Measurements from ENCODE around the gene SP100.
A peak's percentile ranks its signal among the peaks of the same experiment; 100 is the strongest.

SP100 gene

DNA sequence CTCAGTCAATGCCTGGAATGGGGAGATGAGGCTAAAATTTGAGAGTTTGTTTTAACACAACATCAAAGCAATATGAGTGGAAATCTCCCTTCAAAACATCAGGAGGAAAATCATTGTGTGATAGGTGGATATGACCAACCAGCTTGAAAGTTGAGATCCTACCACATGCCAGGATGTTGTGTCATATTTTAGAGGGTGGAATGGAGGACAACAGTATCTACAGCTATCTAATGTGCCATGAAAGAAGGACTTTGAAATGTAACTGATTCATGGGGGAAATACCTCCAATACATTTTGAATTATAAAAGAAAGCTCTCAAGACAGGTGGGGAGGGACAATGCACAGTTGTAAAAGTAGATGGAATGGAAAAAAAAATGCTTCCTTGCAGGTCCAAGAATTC, 87.8 kb downstream of the SP100 start:
- in situ Hi-C loops (cut with HindIII; ENCODE audit: low pct_ligation_motif_present, low pct_unique_long_range_greater_than_20kb, low sequenced_read_pairs) = no loop called here

DNA sequence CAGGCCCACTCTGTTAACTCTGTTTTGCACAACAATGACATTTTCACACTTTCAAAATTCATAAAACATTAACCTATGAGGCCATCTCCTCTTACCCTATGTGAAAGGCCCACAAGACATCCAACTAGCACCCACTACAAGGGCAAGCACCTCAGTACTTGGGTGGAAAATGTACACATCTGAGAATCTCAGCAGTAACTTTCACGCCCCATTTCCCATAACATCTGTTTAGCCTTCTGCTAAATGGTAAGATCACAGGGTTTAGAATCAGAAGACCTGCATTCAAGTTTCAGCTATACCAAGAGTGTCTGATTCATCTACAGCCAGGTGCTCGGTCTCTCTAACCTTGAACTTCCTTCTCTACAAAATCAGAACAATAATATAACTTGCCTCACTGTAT, 89.2 kb downstream of the SP100 start:
- in situ Hi-C loops (cut with HindIII; ENCODE audit: low pct_ligation_motif_present, low pct_unique_long_range_greater_than_20kb, low sequenced_read_pairs) = no loop called here
- no peak for DNase-seq

More for the DNA sequence above, 87.8 kb downstream of the SP100 start:
- no peak for DNase-seq

DNA sequence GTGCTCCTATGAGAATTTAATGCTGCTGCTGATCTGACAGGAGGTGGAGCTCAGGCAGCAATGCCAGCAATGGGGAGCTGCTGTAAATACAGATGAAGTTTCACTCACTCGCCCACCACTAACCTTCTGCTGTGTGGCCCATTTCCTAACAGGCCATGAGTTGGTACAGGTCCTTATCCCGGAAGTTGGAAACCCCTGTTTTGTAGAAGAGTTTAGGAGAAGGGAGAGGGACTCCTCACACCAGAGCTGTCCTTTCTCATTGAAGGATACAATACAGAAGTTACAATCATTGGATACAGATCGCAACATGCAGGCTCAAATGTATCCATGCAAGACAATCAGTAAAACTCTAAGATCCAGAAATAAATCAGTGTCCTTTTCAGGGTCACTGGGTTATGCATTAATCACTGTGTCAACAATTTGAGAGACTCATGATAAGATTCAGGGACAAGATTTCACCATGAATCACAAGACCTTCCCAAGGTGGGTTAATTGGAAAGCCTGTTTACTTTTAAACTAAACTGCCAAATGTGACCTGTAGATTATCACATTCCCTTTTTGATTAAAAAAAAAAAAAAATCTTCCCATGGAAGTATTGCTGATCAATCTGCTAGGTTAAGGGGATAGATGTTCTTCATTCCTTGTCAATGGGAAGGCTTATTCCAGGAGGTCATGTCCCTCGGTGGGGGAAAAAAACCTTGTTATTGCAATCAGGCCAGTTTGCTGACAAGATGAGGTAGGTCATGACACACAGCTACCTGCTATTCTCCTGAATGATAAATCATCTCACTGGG, 97.2 kb downstream of the SP100 start:
- in situ Hi-C loops (cut with HindIII; ENCODE audit: low pct_ligation_motif_present, low pct_unique_long_range_greater_than_20kb, low sequenced_read_pairs) = no loop called here
- DNase-seq = no peak

DNA sequence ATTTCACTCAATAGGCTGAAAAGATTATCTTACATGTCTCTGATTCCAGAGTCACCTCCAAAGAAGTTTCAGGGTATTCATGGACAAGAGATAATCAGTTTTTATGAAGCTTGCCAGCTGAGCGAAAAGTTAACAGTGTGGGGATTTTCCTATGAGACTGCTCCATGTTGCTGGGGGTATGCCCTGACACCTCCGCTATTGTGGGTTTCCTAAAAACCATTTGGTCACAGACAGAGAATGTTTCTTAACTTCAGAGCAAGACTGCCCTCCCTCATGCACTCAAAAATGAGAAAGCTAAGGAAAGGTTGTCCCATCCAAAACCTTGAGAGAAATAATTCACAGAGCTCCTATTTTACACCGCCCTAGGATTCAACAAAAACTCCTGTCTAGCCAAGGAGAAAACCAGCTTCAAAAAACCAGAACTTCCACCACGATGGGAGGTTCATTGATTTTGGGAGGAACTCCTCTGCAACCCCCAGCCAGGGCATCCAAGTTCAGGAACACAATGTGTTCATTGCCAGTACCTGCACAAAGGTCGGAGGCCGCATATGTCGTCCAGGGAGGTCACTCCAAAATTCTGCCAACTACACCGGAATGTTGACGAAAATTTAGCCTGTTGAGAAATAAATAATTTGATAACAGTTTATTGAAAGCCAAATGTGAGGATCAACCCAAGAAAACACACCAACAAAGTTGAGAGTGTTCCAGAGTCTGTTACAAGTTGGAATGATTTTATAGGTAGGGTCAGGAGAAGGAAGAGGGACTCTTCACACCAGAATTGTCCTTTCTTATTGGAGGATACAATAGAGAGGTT, 104.3 kb downstream of the SP100 start:
- no peak for DNase-seq
- in situ Hi-C loops (cut with HindIII; ENCODE audit: low pct_ligation_motif_present, low pct_unique_long_range_greater_than_20kb, low sequenced_read_pairs) = no loop called here

DNA sequence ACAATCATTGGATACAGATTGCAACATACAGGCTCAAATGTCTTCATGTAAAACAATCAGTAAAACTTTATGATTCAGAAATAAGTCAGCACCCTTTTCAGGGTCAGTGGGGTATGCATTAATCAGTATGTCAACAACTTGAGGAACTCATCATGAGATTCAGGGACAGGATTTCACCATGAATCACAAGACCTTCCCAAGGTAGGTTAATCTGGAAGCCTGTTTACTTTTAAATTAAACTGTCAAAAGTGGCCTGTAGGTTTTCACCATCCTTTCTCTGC, 104.8 kb downstream of the SP100 start:
- no peak for DNase-seq
- in situ Hi-C loops (cut with HindIII; ENCODE audit: low pct_ligation_motif_present, low pct_unique_long_range_greater_than_20kb, low sequenced_read_pairs) = no loop called here

DNA sequence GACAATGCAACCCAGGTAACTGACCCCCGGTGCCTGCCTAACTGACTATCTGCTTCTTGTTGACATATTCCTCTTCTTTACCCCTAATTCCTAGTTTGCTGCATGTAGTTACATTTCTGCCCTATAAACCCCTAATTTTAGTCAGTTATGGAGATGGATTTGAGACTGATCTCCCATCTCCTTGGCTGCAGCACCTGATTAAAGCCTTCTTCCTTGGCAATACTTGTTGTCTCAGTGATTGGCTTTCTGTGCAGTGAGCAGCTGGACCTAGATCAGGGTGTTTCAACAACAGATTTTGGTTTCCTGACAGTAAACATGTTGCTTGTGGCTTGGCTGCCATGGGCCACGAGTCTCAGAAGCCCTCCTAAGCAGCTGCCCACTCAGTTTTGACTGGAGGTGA, 105.4 kb downstream of the SP100 start:
- in situ Hi-C loops (cut with HindIII; ENCODE audit: low pct_ligation_motif_present, low pct_unique_long_range_greater_than_20kb, low sequenced_read_pairs) = no loop called here
- no peak for DNase-seq

DNA sequence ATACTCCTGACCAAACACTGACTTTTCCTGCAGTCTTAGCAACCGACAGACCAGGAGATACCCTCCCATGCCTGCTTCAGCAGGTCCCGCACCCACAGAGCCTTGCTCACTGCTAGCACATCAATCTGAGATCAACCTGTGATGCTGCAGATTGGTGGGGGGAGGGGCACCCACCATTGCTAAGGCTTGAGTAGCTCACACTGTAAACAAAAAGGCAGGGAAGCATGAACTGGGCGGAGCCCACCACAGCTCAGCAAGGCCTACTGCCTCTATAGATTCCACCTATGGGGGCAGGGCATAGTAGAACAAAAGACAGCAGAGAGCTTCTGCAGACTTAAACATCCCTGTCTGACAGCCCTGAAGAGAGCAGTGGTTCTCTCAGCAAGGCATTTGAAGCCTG, 109.7 kb downstream of the SP100 start:
- no peak for DNase-seq
- in situ Hi-C loops (cut with HindIII; ENCODE audit: low pct_ligation_motif_present, low pct_unique_long_range_greater_than_20kb, low sequenced_read_pairs) = no loop called here

DNA sequence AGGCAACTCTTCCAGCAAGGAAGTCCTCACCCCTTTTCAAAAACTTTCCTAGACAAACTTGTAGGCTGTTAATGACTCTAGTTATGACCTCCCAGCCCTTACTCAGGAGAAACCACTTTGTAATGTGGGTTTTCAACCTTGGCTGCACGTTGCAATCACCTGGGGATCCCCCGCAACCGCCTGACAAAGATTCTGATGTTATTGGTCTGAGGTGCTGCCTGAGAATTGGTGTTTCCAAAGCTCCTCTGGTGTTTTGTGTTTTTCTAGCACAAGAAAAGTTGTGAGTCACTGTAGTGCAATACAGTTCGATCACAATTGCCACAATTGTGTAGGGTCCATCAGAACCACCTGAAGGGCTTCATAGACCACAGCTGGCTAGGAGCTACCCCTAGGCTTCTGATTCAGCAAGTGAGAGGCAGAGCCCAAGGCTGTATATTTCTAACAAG, 121.6 kb downstream of the SP100 start:
- no peak for DNase-seq
- in situ Hi-C loops (cut with HindIII; ENCODE audit: low pct_ligation_motif_present, low pct_unique_long_range_greater_than_20kb, low sequenced_read_pairs) = no loop called here

DNA sequence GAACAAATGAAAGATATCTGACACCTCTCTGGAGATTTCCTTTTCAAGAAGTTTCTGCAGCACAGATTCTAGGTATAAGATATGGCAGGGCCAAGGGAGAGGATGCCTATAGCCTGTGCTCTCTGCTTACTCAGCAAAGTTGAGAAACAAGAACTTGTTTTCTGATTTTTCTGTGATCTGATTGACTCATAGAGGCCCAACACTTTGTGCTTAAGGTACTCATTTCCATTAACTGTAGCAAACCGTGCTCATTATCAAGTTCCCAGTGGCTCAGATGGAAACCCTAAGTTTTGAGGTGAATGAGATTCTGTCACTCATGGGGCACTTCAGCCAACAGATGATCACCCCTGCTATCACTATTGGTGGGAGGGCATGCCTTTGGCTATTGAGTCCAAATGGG, 124.3 kb downstream of the SP100 start:
- DNase-seq = no peak
- in situ Hi-C loops (cut with HindIII; ENCODE audit: low pct_ligation_motif_present, low pct_unique_long_range_greater_than_20kb, low sequenced_read_pairs) = no loop called here

DNA sequence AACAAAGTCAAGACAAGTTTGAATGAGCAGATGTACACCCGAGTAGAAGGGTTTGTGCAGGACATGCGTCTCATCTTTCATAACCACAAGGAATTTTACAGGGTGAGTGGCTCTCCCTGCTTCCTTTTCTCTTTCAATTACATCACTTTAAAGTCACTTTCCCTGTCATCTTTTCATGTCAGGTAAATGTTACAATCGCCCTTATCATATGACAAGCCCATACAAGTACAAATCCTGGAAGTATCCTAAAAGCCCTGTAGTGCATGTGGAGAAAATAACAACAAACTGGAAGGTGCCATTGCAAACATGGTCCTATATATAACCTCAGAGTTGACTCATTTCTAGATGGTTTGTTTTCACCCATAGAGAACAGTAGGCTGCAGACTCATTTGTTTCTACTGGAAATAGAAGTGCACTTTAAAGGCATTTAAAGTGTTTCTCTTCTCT, 126.0 kb downstream of the SP100 start:
- DNase-seq = no peak
- in situ Hi-C loops (cut with HindIII; ENCODE audit: low pct_ligation_motif_present, low pct_unique_long_range_greater_than_20kb, low sequenced_read_pairs) = no loop called here

DNA sequence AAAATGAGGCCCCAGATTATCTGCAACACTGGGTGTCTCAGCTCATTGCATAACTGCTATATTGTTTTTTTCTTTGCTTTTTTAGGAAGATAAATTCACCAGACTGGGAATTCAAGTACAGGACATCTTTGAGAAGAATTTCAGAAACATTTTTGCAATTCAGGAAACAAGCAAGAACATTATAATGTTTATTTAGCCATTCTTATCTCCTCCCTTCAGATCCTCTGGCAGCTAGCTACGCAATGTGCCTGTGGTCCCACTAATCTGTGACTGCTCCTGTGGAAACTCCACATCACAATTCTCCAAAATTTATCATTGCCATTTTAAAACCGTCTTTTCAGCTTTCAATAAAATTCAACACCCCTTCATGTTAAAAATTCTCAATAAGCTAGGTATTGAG, 126.8 kb downstream of the SP100 start:
- in situ Hi-C loops (cut with HindIII; ENCODE audit: low pct_ligation_motif_present, low pct_unique_long_range_greater_than_20kb, low sequenced_read_pairs) = no loop called here
- DNase-seq = no peak

DNA sequence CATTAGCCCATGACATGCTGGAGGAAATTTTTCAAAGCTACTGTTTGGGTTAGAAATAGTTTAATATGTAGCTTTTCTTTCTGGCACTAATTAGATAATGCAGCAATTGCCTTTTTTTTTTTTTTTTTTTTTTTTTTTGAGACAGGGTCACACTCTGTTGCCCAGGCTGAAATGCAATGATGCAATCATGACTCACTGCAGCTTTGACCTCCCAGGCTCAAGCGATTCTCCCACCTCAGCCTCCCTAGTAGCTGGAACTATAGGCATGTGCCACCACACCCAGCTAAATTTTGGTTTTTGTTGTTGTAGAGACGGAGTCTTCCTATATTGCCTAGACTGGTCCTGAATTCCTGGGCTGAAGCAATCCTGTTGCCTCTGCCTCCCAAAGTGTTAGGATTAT, 136.2 kb downstream of the SP100 start:
- peak; percentile 45 for DNase-seq
- in situ Hi-C loops (cut with HindIII; ENCODE audit: low pct_ligation_motif_present, low pct_unique_long_range_greater_than_20kb, low sequenced_read_pairs) = no loop called here

DNA sequence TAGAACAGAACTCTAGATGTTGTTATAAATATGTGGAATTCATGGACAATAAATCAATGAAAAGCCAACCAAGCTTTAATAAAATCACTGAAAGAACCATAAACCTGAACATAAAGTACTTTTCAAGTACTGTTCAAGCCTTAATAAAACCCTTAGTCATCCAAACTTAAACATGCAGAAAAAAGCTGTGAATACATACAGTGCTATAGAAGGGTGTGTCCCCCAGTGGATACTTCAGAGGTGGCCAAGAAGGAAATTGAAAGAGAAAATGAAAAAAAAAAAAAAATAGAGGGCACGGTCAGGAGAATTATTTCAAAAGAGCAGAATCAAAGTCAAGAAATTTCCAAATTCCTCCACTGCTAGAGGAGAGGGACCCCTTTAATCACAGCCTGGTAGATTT, 141.1 kb downstream of the SP100 start:
- no peak for DNase-seq
- in situ Hi-C loops (cut with HindIII; ENCODE audit: low pct_ligation_motif_present, low pct_unique_long_range_greater_than_20kb, low sequenced_read_pairs) = no loop called here

DNA sequence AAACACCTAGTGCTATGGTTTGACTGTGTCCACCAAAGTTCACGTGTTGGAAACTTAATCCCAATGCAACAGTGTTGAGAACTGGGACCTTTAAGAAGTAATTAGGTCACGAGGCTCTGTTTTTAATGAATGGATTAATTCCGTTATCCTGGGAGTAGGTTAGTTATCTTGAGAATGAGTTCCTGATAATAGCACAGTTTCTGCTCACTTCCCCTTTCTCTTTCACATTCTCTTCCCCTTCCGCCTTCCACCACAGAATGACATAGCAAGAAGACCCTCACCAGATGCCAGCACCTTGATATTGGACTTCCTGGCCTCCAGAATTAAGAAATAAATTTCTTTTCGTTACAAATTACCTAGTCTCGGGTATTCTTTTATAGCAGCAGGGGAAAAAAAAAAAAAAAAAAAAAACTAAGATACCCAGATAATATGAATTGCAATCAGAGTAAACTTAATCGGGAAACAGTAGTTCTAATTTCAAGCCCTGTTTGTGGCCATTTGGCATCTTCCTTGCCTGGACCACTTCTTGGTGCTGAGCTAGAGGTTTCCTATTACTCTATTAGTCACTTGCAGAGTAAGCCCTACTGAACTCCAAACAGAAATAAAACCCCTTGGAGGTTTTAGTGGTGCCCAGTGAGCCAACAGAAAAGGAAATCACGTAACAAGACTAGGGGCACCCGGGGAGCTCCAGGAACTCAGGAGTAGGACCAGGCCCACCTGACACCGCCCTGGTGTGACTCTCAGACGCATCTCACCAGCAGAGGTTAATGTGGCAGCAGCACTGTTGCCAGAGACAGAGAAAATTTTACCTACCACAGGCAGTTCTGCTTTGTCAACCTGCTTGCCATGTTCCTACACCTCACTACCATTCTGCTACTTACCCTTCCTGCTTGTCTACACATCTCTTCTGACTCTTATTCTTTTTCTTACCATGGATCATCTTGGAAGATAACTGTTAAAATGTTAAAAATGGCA, 149.1 kb downstream of the SP100 start:
- in situ Hi-C loops (cut with HindIII; ENCODE audit: low pct_ligation_motif_present, low pct_unique_long_range_greater_than_20kb, low sequenced_read_pairs) = no loop called here
- peak; percentile 11 for DNase-seq

DNA sequence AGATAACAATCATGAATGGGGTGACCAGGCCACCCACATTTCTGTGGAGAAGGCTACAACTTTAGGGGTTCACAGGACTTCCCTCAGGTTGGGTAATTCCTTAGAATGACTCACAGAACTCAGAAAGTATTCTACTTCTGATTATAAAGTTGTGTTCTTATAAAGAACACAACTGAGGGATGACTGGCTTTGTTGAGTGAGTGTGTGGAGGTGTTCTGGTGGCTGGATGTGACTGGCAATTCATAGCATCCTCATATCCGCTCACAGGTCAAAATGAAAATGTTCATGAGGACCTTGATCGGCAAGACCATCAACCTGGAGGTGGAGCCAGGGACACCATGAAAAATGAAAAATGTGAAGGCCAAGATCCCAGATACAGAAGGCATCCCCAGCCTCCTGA, 153.3 kb downstream of the SP100 start:
- no peak for DNase-seq
- in situ Hi-C loops (cut with HindIII; ENCODE audit: low pct_ligation_motif_present, low pct_unique_long_range_greater_than_20kb, low sequenced_read_pairs) = no loop called here

DNA sequence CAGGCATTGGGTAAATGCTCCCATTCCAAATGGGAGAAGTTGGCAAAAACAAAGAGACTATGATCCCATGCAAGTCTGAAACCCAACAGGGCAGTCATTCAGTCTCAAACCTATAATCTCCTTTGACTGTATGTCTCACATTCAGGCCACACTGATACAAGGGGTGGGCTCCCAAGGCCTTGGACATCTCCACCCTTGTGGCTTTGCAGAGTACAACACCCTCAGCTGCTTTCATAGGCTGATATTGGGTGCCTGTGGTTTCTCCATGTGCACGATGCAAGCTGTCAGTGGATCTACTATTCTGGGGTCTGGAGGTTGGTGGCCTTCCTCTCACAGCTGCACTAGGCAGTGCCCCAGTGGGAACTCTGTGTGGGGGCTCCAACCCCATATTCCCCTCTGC, 155.0 kb downstream of the SP100 start:
- DNase-seq = no peak
- in situ Hi-C loops (cut with HindIII; ENCODE audit: low pct_ligation_motif_present, low pct_unique_long_range_greater_than_20kb, low sequenced_read_pairs) = no loop called here

DNA sequence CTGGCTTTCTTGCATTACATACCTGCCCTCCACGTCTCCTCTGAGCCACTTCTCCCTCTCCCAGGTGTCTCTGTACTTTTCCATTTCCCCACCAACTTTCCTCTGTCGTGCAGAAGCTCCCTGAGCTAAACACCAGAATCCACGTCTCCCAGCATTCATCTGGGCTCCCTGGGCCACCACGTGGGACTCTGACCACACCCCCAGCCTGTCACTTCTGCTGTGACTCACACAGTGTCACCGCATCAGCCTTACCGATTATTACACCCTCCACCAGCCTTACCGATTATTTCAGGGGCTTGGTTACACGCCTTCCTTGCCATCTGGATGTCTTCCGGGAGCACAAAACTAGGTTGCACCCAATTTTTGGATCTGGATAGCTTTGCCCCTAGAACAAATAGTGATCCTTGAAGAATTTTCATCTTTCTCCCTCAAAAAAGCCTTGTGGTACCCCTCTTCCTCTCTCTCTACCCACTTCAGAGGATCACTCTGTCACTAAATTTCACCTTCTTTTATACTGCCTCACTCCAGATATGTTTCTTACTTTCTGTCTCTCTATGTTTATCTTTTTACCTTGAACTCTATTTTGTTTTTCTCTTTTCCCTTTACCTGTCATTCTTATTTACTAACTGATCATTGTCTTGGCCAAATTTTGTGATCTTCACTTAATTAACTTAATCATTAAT, 159.8 kb downstream of the SP100 start:
- in situ Hi-C loops (cut with HindIII; ENCODE audit: low pct_ligation_motif_present, low pct_unique_long_range_greater_than_20kb, low sequenced_read_pairs) = no loop called here
- DNase-seq = no peak

DNA sequence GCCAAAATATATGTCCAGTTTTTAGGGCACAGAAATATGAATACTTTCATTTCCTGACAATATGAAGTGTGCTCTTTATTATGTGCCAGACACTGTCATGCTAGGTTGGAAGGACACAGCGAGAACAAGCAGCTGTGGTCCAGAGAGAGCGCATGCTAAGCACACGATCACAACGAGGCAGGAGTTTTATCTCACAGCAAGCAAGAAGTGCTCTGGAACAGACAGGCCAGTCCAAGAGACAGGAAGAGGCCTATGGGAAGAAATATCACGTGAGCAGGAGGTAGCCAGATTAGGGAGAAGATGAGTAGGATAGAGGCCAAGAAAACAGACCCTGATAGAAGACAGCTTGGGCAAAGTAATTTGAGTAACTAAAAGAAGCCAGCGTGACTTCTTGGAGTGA, 161.1 kb downstream of the SP100 start:
- in situ Hi-C loops (cut with HindIII; ENCODE audit: low pct_ligation_motif_present, low pct_unique_long_range_greater_than_20kb, low sequenced_read_pairs) = no loop called here
- DNase-seq = no peak

Data from ACHN (cell line).